ENCODE results near the gene TKT.

DNA sequence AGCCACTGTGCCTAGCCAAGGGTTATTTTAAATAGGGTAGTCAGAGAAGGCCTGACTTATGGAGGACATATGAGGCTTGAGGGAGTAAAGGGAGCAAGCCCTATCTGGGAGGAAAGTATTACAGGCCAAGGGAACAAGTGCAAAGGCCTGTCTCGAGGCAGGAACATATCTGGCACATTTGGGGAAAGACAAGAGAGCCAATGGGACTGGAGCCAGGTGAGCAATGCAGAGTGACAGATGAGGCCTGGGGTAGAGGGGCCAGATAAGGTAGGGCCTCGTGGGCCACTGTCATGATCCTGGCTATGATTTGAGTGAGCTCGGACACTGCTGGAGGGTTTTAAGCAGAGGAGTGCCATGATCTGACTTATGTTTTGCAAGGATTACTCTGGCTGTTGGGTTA is 47.7 kb upstream of the TKT start:
- TF ChIP-seq GATA2 (IDR thresholded peaks at IDR 0.05; ENCODE audit: low read depth, low read length) (no peak), GATA3 (IDR thresholded peaks at IDR 0.05; ENCODE audit: low read depth, low read length) (no peak)

All from SH-SY5Y (cell line).